ENCODE data around the gene NDRG2. TPM values are rescaled to one million over a fixed set of nuclear protein-coding genes. Genes with fewer than 3 reads are reported as not detected.

The NDRG2 gene
- total RNA-seq, 1 donor from 2014 or later: 33.1 TPM

GRCh38 chr14:20982646-20983369 is 42.1 kb downstream of the NDRG2 start:
- H3K9me3 Mint-ChIP-seq (ENCODE audit: unreplicated experiment): peaks cover 5% of the 10 kb centered on the region

GRCh38 chr14:20980906-20981305 is 44.0 kb downstream of the NDRG2 start:
- Mint-ChIP-seq H3K4me3 (ENCODE audit: unreplicated experiment) (no peak overlapping the region), H3K4me1 (ENCODE audit: low read depth, unreplicated experiment) (no peaks in the 10 kb centered on the region)

More at GRCh38 chr14:20982646-20983369, 42.1 kb downstream of the NDRG2 start:
- Mint-ChIP-seq H3K36me3 (ENCODE audit: unreplicated experiment) (no peaks in the 10 kb centered on the region), H3K27me3 (ENCODE audit: unreplicated experiment) (no peaks in the 10 kb centered on the region), H3K4me1 (ENCODE audit: low read depth, unreplicated experiment) (no peaks in the 10 kb centered on the region), H3K4me3 (ENCODE audit: unreplicated experiment) (no peak overlapping the region), H3K27ac (ENCODE audit: unreplicated experiment) (no peak overlapping the region)
- DNase-seq: no peak
- TF ChIP-seq CTCF (IDR thresholded peaks at IDR 0.05; ENCODE audit: partially characterized antibody, unreplicated experiment): no peak

GRCh38 chr14:20978687-20979086 is 46.2 kb downstream of the NDRG2 start:
- no peak overlapping the region for H3K27ac Mint-ChIP-seq (ENCODE audit: unreplicated experiment)
- TF ChIP-seq CTCF (IDR thresholded peaks at IDR 0.05; ENCODE audit: partially characterized antibody, unreplicated experiment): no peak
- H3K4me1 Mint-ChIP-seq (ENCODE audit: low read depth, unreplicated experiment): no peaks in the 10 kb centered on the region
- H3K9me3 Mint-ChIP-seq (ENCODE audit: unreplicated experiment): peaks cover 4% of the 10 kb centered on the region
- peaks cover under 1% of the 10 kb centered on the region for H3K27me3 Mint-ChIP-seq (ENCODE audit: unreplicated experiment)
- DNase-seq: no peak
- no peak overlapping the region for H3K4me3 Mint-ChIP-seq (ENCODE audit: unreplicated experiment)
- H3K36me3 Mint-ChIP-seq (ENCODE audit: unreplicated experiment): no peaks in the 10 kb centered on the region

More at GRCh38 chr14:20980906-20981305, 44.0 kb downstream of the NDRG2 start:
- no peak for TF ChIP-seq CTCF (IDR thresholded peaks at IDR 0.05; ENCODE audit: partially characterized antibody, unreplicated experiment)
- DNase-seq: no peak
- Mint-ChIP-seq H3K9me3 (ENCODE audit: unreplicated experiment) (peaks cover 4% of the 10 kb centered on the region), H3K36me3 (ENCODE audit: unreplicated experiment) (no peaks in the 10 kb centered on the region), H3K27ac (ENCODE audit: unreplicated experiment) (no peak overlapping the region), H3K27me3 (ENCODE audit: unreplicated experiment) (no peaks in the 10 kb centered on the region)

GRCh38 chr14:20976291-20976690 is 48.6 kb downstream of the NDRG2 start:
- Mint-ChIP-seq H3K4me3 (ENCODE audit: unreplicated experiment) (no peak overlapping the region), H3K27me3 (ENCODE audit: unreplicated experiment) (peaks cover 2% of the 10 kb centered on the region), H3K9me3 (ENCODE audit: unreplicated experiment) (peaks cover 6% of the 10 kb centered on the region), H3K4me1 (ENCODE audit: low read depth, unreplicated experiment) (no peaks in the 10 kb centered on the region), H3K27ac (ENCODE audit: unreplicated experiment) (no peak overlapping the region), H3K36me3 (ENCODE audit: unreplicated experiment) (no peaks in the 10 kb centered on the region)
- no peak for DNase-seq
- no peak for TF ChIP-seq CTCF (IDR thresholded peaks at IDR 0.05; ENCODE audit: partially characterized antibody, unreplicated experiment)

GRCh38 chr14:20973501-20973900 is 51.4 kb downstream of the NDRG2 start:
- H3K4me1 Mint-ChIP-seq (ENCODE audit: low read depth, unreplicated experiment): no peaks in the 10 kb centered on the region
- peaks cover 2% of the 10 kb centered on the region for H3K9me3 Mint-ChIP-seq (ENCODE audit: unreplicated experiment)
- no peaks in the 10 kb centered on the region for H3K36me3 Mint-ChIP-seq (ENCODE audit: unreplicated experiment)
- DNase-seq: no peak
- H3K27ac Mint-ChIP-seq (ENCODE audit: unreplicated experiment): no peak overlapping the region
- TF ChIP-seq CTCF (IDR thresholded peaks at IDR 0.05; ENCODE audit: partially characterized antibody, unreplicated experiment): no peak
- peaks cover 2% of the 10 kb centered on the region for H3K27me3 Mint-ChIP-seq (ENCODE audit: unreplicated experiment)
- no peak overlapping the region for H3K4me3 Mint-ChIP-seq (ENCODE audit: unreplicated experiment)

Measured in glutamatergic neuron (in vitro differentiated cells).